Epithelial cell of esophagus (primary cell): ENCODE results near the gene RIOK2.
A peak's percentile ranks its signal among the peaks of the same experiment; 100 is the strongest.

Experiments
- DNase-seq: peaks from one replicate; pipeline ENCODE4 v3.0.0; 2010; ENCODE audit warnings: low read depth
- H3K4me3 ChIP-seq: 2 replicates; pipeline ENCODE4 v1.5.1; 2011; ENCODE audit warnings: mild to moderate bottlenecking, low read length, control low read depth
- TF ChIP-seq, protein P1 (sequence below): IDR thresholded peaks from 2 replicates; pipeline ENCODE4 v1.5.1; 2011; ENCODE audit warnings: low read depth, mild to moderate bottlenecking, low read length, control low read depth, inconsistent platforms; ENCODE audit not compliant: insufficient read depth; ENCODE audit errors: missing control alignments

Gene RIOK2

DNA sequence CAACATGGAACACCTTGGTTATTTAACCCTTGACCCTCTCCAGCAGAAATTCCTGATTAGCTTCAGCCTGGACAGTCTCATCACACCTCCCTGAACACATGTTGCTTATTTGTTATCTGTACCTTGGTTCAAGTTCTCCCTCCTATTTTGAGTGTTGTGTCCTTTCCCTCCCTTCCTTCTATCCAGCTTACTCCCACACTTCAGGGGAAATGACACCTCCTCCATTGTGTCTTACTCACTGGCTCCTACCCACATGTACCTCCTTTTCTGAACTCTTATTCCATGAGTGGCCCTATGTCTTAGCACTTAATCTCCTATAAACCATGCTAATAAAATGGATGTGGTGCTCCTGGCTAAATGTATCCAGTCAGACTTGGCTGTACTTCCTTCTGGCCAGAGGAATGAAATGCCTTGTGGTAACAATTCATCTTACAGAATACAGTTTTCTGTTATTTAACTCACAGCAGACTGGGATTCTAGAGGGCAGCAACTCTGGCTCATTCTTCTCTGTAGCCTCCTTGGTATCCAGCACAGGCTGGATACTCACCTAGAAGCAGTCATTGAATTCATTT is 51.8 kb downstream of the RIOK2 start:
- TF ChIP-seq, protein P1, sequence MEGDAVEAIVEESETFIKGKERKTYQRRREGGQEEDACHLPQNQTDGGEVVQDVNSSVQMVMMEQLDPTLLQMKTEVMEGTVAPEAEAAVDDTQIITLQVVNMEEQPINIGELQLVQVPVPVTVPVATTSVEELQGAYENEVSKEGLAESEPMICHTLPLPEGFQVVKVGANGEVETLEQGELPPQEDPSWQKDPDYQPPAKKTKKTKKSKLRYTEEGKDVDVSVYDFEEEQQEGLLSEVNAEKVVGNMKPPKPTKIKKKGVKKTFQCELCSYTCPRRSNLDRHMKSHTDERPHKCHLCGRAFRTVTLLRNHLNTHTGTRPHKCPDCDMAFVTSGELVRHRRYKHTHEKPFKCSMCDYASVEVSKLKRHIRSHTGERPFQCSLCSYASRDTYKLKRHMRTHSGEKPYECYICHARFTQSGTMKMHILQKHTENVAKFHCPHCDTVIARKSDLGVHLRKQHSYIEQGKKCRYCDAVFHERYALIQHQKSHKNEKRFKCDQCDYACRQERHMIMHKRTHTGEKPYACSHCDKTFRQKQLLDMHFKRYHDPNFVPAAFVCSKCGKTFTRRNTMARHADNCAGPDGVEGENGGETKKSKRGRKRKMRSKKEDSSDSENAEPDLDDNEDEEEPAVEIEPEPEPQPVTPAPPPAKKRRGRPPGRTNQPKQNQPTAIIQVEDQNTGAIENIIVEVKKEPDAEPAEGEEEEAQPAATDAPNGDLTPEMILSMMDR, result no peak
- no peak for DNase-seq
- no peak overlapping the region for H3K4me3 ChIP-seq

DNA sequence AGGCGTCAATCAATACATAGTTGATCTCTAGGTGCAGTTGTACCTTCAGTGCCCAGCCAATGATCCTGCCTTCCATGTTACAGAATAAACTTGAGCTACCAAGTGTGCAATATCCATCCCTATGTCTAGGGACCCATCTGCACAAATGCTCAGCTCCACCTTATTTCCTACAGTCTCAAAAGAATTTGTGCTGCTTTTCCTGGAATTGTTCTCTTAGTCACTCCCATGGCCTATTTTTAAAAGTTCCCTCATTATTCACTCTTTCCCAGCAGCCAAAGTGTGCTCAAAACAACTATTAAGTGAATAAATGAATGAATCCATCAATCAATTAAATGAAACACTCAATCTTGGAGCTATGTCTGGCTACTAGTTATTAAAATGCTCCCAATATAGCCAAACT is 55.3 kb downstream of the RIOK2 start:
- TF ChIP-seq, protein P1, result no peak
- DNase-seq, result no peak
- H3K4me3 ChIP-seq, result no peak overlapping the region

DNA sequence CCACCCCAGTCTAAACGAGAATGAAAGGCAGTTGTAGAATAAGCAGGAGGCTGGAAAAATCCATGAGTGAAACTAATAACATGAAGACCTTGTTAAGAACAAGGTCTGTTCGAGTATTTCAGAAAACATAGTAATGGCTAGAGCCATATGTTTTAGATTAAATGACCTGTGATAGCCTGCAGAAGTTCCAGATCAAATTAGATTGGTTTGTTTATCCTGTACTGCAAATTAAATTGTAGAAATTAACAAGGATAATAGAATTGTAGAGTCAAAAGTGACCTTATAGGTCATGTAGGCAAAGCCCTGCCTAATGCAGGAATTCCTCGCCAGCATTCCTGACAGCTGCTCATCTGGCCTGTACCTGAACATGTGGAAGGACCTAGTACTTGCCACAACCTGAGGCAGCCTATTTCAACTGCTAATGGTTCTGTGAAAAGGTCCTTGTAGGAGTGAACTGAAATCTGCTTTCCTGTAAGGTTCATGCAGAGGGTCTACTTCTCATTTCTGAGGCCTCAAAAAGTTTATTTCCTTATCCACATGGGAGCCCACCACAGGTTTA is 57.8 kb downstream of the RIOK2 start:
- no peak overlapping the region for H3K4me3 ChIP-seq
- TF ChIP-seq, protein P1, result no peak
- DNase-seq, result no peak

DNA sequence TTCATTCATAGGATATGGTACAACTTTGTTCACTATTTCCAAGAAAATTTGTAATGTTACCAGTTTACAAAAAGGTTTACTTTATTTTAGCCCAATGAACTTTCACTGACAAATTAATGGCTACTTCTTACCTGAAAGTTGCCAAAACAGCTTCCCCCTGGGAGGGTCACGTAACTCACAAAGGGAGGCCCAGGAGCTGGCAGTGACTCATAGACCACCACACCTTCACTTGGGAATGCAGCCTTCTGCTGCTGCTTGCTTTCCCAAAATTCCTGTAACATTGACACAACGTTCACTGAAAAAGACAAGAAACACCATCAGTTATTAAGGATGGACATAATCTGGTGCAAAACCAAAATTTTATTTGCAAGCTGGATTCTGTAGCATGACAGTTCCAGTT is 58.7 kb downstream of the RIOK2 start:
- TF ChIP-seq, protein P1, result no peak
- no peak overlapping the region for H3K4me3 ChIP-seq
- peak; percentile 72 for DNase-seq

DNA sequence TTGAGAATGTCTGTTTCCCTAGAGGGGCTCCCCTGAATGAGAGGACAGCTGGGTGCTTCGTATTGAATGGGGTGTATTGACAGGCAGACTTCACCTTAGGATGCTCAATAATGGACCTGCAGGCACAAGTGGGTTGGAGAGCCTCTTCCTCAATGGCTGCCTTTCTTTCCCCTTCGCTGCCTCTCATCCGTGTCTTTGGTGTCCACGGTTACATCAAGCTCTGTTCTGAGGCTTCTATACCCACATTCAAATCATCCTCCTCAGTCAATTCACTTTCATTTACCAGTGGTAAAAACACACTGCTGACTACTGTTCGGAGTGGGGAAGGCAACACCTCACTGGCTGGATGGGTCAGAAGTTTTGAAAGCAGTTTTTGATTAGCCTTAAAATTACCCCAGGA is 61.2 kb downstream of the RIOK2 start:
- TF ChIP-seq, protein P1, result no peak
- H3K4me3 ChIP-seq, result no peak overlapping the region

DNA sequence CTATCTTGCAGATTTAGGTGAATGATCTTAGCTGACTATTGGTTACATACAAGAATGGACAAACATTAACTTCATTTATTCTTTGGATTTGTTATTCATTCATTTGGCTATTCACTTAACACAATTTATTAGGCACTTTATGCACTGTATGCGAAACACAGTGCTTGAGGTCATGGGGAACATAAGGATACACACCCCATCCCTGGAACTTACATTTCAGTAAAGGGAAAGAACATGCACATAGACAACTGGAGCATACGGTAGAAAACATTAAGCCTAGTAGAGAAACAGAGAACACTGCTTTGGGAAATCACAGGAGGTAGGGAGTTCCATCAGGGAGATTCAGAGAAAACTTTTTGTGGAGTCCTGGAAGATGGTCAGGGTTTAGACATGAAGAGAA is 62.9 kb downstream of the RIOK2 start:
- no peak for DNase-seq
- no peak overlapping the region for H3K4me3 ChIP-seq

More for the DNA sequence above, 61.2 kb downstream of the RIOK2 start:
- DNase-seq, result no peak

More for the DNA sequence above, 62.9 kb downstream of the RIOK2 start:
- TF ChIP-seq, protein P1, result no peak
